Mucosa of gallbladder (tissue), 1 donor: ENCODE measurements around the gene NAPEPLD. TPM values are rescaled to one million over a fixed set of nuclear protein-coding genes. Genes with fewer than 3 reads are reported as not detected.
A peak's percentile ranks its signal among the peaks of the same experiment; 100 is the strongest.
"Not testable (repeated sequence)": the region's sequence is repeated elsewhere in the genome, so short reads cannot be mapped to it uniquely, and the experiment has no call there.

ENCODE experiments used
- DNase-seq: peaks from one replicate; pipeline ENCODE4 v3.0.0-alpha.2; 2020; ENCODE audit warnings: low spot score
- total RNA-seq: library from RNA; stranded (reverse); gene quantifications from one replicate; pipeline ENCODE4 v1.2.1, GENCODE V29; 2021
- donor health status: DM: no; HTN: no; CAD: no.

Gene NAPEPLD
- total RNA-seq = 58.2 TPM

GRCh38 chr7:103148994-103149807 is at the start of gene NAPEPLD:
TSS of gene NAPEPLD (minus strand) at chr7:103149099. CDS start at chr7:103128776, 20,323 bp downstream.
- DNase-seq = peak; percentile 89

GRCh38 chr7:103198079-103198478 is 49.2 kb upstream of the NAPEPLD start:
- not testable (repeated sequence) for DNase-seq

DNA sequence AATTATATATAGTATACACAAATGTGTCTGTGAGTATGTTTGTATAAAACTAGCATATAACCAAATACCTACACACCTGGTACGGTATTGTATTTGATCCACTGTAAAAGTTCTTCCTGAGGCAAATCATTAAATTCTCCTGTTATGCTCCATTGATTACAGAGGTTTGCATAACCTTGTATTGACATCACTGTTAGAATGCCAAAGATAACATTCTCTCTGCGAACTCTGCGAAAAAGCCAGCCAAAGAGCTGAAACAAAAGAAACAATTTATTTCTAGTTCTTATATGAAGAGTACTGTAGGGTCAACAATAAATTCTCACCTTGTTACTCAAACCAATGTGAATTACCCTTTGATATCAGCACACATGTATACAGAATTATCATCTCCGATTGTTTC is 46.5 kb upstream of the NAPEPLD start:
- not testable (repeated sequence) for DNase-seq

- not testable (repeated sequence) for DNase-seq
Measured at GRCh38 chr7:103172415-103173146, 23.7 kb upstream of the NAPEPLD start.

DNA sequence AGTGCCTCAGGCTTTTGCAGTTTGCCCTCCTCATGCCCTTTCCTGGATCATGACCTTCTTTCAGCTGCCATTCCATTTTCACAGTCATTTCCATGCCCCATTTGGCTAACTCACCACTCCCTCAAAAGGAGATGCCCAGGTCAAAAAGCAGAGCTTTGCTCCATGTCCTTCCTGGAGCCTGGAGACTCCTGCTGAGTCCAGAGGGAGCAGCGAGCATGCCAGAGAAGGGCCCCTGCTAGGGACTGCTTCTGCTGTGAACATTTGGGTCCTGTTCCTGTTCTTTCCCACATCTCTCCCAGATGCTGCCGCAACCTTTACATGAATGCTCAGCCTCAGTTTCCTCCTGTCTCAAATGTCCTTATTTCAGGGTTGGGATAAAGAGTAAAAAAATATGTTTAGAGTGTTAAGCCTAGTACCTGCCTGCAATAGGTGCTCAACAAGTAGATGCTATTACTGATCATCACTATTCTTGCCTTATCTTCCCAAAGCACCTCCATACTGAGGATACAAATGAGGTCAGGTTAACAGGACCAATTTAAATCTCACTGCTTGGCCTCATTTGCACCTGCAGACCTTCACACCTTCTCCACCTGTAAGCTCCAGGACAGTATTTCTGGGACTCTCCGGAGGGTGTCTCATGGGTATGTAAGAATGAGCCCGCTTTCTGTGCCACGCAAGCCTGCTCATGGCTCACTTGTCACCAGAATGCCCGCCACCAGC is 23.0 kb upstream of the NAPEPLD start:
- DNase-seq = not testable (repeated sequence)

GRCh38 chr7:103166921-103167544 is 18.1 kb upstream of the NAPEPLD start:
- DNase-seq = not testable (repeated sequence)

- DNase-seq = not testable (repeated sequence)
Measured at GRCh38 chr7:103163087-103163825, 14.4 kb upstream of the NAPEPLD start.

- DNase-seq = not testable (repeated sequence)
Measured at GRCh38 chr7:103162641-103163040, 13.7 kb upstream of the NAPEPLD start.

GRCh38 chr7:103161998-103162616 is 13.2 kb upstream of the NAPEPLD start:
- DNase-seq = not testable (repeated sequence)

DNA sequence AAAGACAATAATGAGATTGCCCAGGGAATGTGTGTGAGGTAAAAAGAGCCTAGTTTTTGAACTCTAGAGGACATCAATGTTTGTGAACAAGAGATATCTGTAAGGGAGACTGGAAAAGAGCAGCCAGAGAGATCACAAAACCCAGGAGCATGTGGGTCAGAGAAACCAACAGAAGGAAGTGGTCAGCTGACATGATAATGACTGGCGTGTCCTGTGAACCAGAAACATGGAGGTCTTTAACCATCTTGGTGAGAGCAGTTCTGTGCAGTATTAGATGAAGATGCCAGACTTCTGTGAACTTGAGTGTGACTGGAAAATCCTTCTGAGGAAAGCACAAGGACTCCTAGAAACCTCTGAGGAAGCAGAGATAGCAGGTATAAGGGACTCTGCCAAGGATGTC is 10.2 kb upstream of the NAPEPLD start:
- not testable (repeated sequence) for DNase-seq

DNA sequence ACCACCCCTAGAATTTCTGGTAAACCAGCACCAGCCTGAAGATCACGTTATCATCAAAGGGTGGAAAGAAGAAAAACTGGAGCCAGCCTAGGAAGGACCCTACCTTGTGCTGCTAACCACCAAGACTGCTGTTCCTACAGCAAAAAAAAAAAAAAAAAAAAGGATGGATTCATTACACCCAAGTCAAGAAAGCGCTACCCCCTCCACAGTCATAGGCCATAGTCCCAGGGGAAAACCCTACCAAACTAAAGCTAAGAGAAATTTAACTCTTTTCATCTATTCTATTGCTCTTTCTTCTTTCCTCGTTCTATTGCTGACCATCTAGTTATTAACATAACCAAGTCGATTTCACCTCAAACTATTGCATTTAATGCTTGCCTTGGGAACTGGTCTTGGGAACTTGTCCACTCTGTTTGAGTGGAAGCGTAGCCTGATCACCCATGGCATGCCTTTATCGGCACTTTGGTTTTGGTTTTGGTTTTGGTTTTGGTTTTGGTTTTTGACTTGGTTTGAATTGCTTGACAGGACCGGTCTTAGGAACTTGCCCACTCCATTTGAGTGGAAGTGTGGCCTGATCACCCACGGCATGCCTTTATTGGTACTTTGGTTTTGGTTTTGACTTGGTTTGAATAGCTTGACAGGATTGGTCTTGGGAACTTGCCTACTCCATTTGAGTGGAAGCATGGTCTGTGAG is 6.6 kb upstream of the NAPEPLD start:
- DNase-seq = not testable (repeated sequence)

- DNase-seq = no peak
Measured at GRCh38 chr7:103154042-103154441, 5.1 kb upstream of the NAPEPLD start.

- DNase-seq = not testable (repeated sequence)
Measured at GRCh38 chr7:103152744-103153617, 4.1 kb upstream of the NAPEPLD start.

DNA sequence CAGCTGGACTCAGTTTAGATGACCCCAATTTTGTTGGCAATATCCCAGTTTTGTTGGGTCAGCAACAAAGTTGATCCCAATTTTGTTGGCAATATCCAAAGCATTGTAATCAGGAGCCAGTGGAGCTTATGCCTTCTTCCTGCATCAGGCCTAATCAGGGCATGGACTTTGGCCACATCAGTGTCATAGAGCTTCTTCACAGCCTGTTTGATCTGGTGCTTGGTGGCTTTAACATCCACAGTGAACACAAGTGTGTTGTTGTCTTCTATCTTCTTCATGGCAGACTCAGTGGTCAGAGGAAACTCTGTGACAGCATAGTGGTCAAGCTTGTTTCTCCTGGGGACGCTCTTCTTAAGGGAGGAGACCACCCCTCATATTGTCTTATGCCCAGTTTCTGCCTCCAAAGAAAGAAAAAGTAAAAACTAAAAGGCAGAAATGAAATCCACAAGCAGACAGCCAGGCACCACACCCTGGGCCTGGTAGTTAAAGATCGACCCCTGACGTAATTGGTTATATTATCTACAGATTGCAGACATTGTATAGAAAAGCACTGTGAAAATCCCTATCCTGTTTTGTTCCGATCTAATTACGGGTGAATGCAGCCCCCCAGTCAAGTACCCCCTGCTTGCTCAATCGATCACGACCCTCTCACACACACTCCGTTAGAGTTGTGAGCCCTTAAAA is 3.2 kb upstream of the NAPEPLD start:
- peak; percentile 72 for DNase-seq

GRCh38 chr7:103150192-103150591 is 1.3 kb upstream of the NAPEPLD start:
- peak; percentile 31 for DNase-seq

DNA sequence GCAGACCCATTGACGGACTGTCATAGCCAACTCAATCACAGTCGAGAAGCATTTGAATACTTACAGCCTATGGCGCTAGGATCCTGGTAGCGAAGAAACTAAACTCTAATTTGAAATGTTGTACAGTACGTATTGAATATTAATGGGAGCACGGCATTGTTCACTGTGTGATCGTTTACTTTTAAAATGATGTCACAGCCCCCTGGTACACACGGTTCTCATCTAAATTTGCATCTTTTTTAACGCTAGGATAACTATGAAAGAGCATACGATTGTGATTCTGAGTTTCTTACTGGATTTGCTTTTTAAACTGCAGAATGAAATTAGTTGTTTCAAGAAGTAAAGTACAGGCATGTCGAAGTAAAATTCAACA is 895 bp upstream of the NAPEPLD start:
- no peak for DNase-seq

GRCh38 chr7:103148131-103148993 is 537 bp downstream of the NAPEPLD start:
- DNase-seq = no peak
